Measurements from ENCODE around the gene ABHD5.

- TF ChIP-seq EZH2phosphoT487 (IDR thresholded peaks at IDR 0.05; ENCODE audit: low read length) (no peak), CTCF (IDR thresholded peaks at IDR 0.05; ENCODE audit: low read length) (no peak), EZH2 (optimal IDR thresholded peaks at IDR 0.05; ENCODE audit: low read depth, low read length) (no peak)
Measured at GRCh38 chr3:43764056-43764455, 73.3 kb downstream of the ABHD5 start.

Data from MM.1S (cell line).